Progenitor cell of endocrine pancreas (in vitro differentiated cells): ENCODE data around the gene SLC10A7. TPM values are rescaled to one million over a fixed set of nuclear protein-coding genes. Genes with fewer than 3 reads are reported as not detected.

Experiments
- DNase-seq: peaks from one replicate; pipeline ENCODE4 v3.0.0; 2021; ENCODE audit warnings: low spot score; ENCODE audit not compliant: unreplicated experiment
- H3K27ac Mint-ChIP-seq: 2 replicates; pipeline ENCODE4 v1.8.0; 2021; ENCODE audit warnings: mild to moderate bottlenecking, moderate library complexity, mixed read lengths
- H3K27me3 Mint-ChIP-seq: 2 replicates; pipeline ENCODE4 v1.8.0; 2021; ENCODE audit warnings: mixed read lengths
- H3K36me3 Mint-ChIP-seq: 2 replicates; pipeline ENCODE4 v1.8.0; 2022; ENCODE audit warnings: mixed read lengths; ENCODE audit not compliant: insufficient read depth
- H3K4me1 Mint-ChIP-seq: 2 replicates; pipeline ENCODE4 v1.8.0; 2021; ENCODE audit warnings: low read depth, mixed read lengths
- H3K4me3 Mint-ChIP-seq: 2 replicates; pipeline ENCODE4 v1.8.0; 2021; ENCODE audit warnings: low read depth, mild to moderate bottlenecking, moderate library complexity, mixed read lengths
- H3K9me3 Mint-ChIP-seq: 2 replicates; pipeline ENCODE4 v1.8.0; 2021; ENCODE audit warnings: low read depth, mixed read lengths
- total RNA-seq: library from RNA; stranded (reverse); gene quantifications from 2 replicates; pipeline ENCODE4 v1.2.1, GENCODE V29; 2021
- TF ChIP-seq, protein P1 (sequence below): fragments of 200-600 bp; sonication (generic); IDR thresholded peaks from one replicate; pipeline ENCODE4 v1.5.0; 2021; ENCODE audit warnings: antibody characterized with exemption, mild to moderate bottlenecking; ENCODE audit not compliant: unreplicated experiment

SLC10A7 gene
- total RNA-seq, 1 donor from 2014 or later = 14.1 TPM

DNA sequence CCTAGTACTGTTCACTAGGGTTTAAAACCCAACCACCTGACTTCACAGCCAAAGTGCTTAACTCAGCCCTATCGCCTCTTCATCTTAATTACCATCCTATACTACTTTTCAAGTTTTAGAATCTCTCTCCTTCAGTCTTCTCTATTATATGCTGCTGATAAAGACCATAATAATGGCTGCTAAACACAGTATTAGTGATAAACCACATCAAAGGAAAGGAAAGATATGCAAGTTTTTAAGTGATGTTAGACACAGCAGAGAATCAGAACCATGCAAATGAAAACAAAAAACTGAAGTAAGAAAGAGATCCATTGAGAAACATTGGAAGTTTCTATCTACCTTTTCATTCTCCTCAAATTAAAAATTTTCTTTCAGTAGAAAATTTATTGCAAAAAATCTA is 206.6 kb downstream of the SLC10A7 start:
- H3K4me1 Mint-ChIP-seq = no peaks in the 10 kb centered on the region
- no peak overlapping the region for H3K27ac Mint-ChIP-seq
- TF ChIP-seq, protein P1, sequence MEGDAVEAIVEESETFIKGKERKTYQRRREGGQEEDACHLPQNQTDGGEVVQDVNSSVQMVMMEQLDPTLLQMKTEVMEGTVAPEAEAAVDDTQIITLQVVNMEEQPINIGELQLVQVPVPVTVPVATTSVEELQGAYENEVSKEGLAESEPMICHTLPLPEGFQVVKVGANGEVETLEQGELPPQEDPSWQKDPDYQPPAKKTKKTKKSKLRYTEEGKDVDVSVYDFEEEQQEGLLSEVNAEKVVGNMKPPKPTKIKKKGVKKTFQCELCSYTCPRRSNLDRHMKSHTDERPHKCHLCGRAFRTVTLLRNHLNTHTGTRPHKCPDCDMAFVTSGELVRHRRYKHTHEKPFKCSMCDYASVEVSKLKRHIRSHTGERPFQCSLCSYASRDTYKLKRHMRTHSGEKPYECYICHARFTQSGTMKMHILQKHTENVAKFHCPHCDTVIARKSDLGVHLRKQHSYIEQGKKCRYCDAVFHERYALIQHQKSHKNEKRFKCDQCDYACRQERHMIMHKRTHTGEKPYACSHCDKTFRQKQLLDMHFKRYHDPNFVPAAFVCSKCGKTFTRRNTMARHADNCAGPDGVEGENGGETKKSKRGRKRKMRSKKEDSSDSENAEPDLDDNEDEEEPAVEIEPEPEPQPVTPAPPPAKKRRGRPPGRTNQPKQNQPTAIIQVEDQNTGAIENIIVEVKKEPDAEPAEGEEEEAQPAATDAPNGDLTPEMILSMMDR = no peak
- no peaks in the 10 kb centered on the region for H3K27me3 Mint-ChIP-seq
- no peaks in the 10 kb centered on the region for H3K9me3 Mint-ChIP-seq
- no peak for DNase-seq
- H3K36me3 Mint-ChIP-seq = no peaks in the 10 kb centered on the region
- H3K4me3 Mint-ChIP-seq = no peak overlapping the region

DNA sequence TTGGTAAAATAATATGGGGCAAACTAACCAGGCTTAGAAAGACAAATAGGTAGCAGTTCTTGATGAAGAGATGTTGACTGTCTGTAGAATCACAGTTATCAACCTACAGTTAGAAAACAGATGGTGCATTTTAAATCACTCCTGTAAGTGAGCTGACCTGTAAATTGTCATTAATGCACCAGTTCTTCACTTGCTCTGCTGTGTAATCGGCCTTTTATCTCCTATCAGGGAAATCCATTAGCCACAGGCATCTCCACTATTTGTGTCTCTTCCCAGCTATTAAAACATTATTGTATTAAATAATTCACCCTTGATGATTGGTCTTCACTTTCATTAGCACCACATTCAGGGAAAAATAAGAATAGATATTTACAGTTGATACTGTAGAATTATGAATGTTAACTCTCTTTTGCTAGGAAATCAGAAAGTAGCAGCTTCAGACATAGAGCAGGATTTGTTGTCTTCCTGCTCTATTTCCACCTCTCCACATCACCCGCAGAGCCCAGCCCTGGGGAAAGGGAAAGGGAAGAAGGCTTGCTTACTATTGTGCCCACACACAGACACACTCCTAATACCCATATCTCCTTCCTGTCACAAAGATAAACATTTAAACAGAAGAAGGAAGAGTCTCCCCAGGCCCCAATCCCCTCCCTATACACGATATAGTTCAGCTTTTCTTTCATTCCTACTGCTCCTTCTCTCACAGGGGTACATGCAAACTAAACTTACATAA is 210.3 kb downstream of the SLC10A7 start:
- no peaks in the 10 kb centered on the region for H3K27me3 Mint-ChIP-seq

DNA sequence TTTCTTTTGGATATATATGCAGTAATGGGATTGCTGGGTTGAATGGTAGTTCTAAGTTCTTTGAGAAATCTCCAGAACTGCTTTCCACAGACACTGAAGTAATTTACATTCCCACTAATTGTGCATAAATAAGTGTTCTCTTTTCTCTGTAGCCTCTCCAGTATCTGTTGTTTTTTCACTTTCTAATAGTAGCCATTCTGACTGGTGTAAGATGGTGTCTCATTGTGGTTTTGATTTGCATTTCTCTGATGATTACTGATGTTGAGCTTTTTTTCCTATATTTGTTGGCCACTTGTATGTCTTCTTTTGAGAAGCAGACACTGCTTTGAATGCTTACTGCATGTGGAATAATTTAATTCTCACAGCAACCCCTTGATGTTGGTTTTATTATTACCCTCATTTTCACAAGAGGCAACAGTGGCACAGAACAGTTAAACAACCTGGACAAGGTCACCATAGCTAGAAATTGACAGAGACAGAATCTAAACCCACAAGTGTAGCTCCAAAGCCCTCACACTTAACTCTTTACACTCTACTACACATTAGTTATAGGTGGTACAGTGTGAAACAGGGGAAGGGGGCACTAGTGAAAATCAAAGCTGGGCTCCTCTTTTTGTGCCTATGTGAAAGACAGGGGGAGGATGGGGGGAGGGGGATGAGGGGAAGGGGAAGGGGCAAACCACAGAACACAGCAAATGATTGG is 211.3 kb downstream of the SLC10A7 start:
- no peak overlapping the region for H3K27ac Mint-ChIP-seq
- H3K4me1 Mint-ChIP-seq = peaks cover 2% of the 10 kb centered on the region
- H3K36me3 Mint-ChIP-seq = peaks cover 1% of the 10 kb centered on the region
- no peak for DNase-seq
- H3K4me3 Mint-ChIP-seq = no peak overlapping the region
- no peaks in the 10 kb centered on the region for H3K27me3 Mint-ChIP-seq
- no peaks in the 10 kb centered on the region for H3K9me3 Mint-ChIP-seq
- TF ChIP-seq, protein P1 = no peak

More for the DNA sequence above, 210.3 kb downstream of the SLC10A7 start:
- TF ChIP-seq, protein P1 = no peak
- Mint-ChIP-seq H3K4me3 (no peak overlapping the region), H3K4me1 (peaks cover 2% of the 10 kb centered on the region), H3K36me3 (no peaks in the 10 kb centered on the region), H3K9me3 (no peaks in the 10 kb centered on the region), H3K27ac (no peak overlapping the region)
- DNase-seq = no peak

DNA sequence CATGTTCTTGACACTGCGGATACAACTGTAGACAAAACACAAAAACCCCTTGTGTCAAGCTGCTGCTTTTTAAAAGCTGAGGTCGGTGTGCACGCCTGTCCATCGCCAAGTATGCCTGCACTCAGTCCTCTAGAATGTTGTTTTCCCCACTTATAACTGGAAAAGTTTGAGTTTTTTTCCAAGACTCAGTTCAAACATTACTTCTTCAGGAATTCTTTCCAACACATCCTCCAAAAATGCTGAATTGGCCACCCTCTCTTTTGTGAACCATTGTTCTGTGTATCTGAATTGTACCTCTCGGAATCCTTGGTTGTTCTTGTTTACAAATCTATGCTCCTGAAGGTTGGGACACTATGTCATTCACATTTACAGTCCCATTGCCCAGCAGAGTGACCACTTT is 212.8 kb downstream of the SLC10A7 start:
- TF ChIP-seq, protein P1 = no peak
- Mint-ChIP-seq H3K4me3 (no peak overlapping the region), H3K27ac (no peak overlapping the region)

DNA sequence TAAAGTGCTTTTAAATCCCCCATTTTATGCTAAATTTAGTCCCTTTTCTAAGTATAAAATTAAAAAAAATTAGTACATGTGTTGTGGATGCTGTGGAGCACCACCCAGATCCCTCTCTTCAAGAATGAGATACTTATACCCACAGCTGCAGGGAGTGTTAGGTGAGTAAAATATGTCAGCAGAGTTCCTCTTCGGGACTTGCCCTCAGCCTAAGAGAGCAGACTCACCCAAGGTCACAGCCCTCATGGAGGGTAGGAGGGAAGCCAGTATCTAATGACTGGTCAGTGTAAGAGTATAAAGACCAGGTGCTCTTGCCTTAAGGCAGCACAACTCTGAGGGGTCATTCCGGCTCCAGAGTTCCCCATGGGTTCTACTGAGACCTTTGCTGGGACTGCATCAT is 218.9 kb downstream of the SLC10A7 start:
- no peak for DNase-seq
- Mint-ChIP-seq H3K9me3 (no peaks in the 10 kb centered on the region), H3K27me3 (no peaks in the 10 kb centered on the region), H3K27ac (no peak overlapping the region), H3K4me3 (no peak overlapping the region), H3K4me1 (peaks cover 2% of the 10 kb centered on the region), H3K36me3 (peaks cover 5% of the 10 kb centered on the region)
- TF ChIP-seq, protein P1 = no peak

More for the DNA sequence above, 212.8 kb downstream of the SLC10A7 start:
- Mint-ChIP-seq H3K27me3 (no peaks in the 10 kb centered on the region), H3K36me3 (peaks cover 5% of the 10 kb centered on the region), H3K9me3 (no peaks in the 10 kb centered on the region), H3K4me1 (peaks cover 2% of the 10 kb centered on the region)
- DNase-seq = no peak
